ENCODE measurements around the gene TKFC. TPM values are rescaled to one million over a fixed set of nuclear protein-coding genes. Genes with fewer than 3 reads are reported as not detected.

TKFC gene
- total RNA-seq, 1 donor from 2014 or later, result 72.6 TPM

- H3K4me3 Mint-ChIP-seq, result no peak overlapping the region
- TF ChIP-seq, protein P1, sequence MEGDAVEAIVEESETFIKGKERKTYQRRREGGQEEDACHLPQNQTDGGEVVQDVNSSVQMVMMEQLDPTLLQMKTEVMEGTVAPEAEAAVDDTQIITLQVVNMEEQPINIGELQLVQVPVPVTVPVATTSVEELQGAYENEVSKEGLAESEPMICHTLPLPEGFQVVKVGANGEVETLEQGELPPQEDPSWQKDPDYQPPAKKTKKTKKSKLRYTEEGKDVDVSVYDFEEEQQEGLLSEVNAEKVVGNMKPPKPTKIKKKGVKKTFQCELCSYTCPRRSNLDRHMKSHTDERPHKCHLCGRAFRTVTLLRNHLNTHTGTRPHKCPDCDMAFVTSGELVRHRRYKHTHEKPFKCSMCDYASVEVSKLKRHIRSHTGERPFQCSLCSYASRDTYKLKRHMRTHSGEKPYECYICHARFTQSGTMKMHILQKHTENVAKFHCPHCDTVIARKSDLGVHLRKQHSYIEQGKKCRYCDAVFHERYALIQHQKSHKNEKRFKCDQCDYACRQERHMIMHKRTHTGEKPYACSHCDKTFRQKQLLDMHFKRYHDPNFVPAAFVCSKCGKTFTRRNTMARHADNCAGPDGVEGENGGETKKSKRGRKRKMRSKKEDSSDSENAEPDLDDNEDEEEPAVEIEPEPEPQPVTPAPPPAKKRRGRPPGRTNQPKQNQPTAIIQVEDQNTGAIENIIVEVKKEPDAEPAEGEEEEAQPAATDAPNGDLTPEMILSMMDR (conservative IDR thresholded peaks at IDR 0.05), result no peak
- H3K27me3 Mint-ChIP-seq, result no peaks in the 10 kb centered on the region
- no peaks in the 10 kb centered on the region for H3K9me3 Mint-ChIP-seq
- peaks cover 25% of the 10 kb centered on the region for H3K4me1 Mint-ChIP-seq (ENCODE audit: unreplicated experiment)
- peaks cover 8% of the 10 kb centered on the region for H3K36me3 Mint-ChIP-seq
- no peak overlapping the region for H3K27ac Mint-ChIP-seq
- no peak for DNase-seq (ENCODE audit: extremely low spot score, unreplicated experiment)
These were observed 25.5 kb downstream of the TKFC start for GRCh38 chr11:61358566-61358965.

DNA sequence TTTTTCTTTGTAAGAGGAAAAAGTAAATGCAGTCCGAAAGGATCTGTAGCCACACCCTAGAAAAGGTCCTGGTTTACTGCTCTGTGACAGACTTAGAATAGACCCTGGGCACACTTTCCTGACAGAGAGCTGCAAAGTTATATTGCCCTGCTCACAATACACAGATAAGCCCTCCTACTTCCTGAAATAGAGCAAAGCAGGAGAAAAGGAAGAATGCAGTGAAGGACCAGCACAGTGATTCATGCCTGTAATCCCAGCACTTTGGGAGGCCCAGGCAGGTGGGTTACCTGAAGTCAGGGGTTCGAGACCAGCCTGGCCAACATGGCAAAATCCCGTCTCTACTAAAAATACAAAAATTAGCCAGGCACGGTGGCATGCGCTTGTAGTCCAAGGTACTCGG lies 26.5 kb downstream of the TKFC start:
- H3K36me3 Mint-ChIP-seq, result peaks cover 7% of the 10 kb centered on the region
- H3K27me3 Mint-ChIP-seq, result no peaks in the 10 kb centered on the region
- peaks cover 28% of the 10 kb centered on the region for H3K4me1 Mint-ChIP-seq (ENCODE audit: unreplicated experiment)
- no peaks in the 10 kb centered on the region for H3K9me3 Mint-ChIP-seq
- H3K4me3 Mint-ChIP-seq, result peak overlapping the region; percentile 100
- TF ChIP-seq, protein P1 (conservative IDR thresholded peaks at IDR 0.05), result no peak
- no peak for DNase-seq (ENCODE audit: extremely low spot score, unreplicated experiment)
- H3K27ac Mint-ChIP-seq, result peak overlapping the region; percentile 41

- Mint-ChIP-seq H3K4me1 (ENCODE audit: unreplicated experiment) (peaks cover 28% of the 10 kb centered on the region), H3K27ac (peak overlapping the region; percentile 95), H3K36me3 (peaks cover 7% of the 10 kb centered on the region), H3K4me3 (peak overlapping the region; percentile 100), H3K27me3 (no peaks in the 10 kb centered on the region), H3K9me3 (no peaks in the 10 kb centered on the region)
- DNase-seq (ENCODE audit: extremely low spot score, unreplicated experiment), result no peak
- TF ChIP-seq, protein P1 (conservative IDR thresholded peaks at IDR 0.05), result no peak
These were observed 28.3 kb downstream of the TKFC start for GRCh38 chr11:61361237-61361740.

DNA sequence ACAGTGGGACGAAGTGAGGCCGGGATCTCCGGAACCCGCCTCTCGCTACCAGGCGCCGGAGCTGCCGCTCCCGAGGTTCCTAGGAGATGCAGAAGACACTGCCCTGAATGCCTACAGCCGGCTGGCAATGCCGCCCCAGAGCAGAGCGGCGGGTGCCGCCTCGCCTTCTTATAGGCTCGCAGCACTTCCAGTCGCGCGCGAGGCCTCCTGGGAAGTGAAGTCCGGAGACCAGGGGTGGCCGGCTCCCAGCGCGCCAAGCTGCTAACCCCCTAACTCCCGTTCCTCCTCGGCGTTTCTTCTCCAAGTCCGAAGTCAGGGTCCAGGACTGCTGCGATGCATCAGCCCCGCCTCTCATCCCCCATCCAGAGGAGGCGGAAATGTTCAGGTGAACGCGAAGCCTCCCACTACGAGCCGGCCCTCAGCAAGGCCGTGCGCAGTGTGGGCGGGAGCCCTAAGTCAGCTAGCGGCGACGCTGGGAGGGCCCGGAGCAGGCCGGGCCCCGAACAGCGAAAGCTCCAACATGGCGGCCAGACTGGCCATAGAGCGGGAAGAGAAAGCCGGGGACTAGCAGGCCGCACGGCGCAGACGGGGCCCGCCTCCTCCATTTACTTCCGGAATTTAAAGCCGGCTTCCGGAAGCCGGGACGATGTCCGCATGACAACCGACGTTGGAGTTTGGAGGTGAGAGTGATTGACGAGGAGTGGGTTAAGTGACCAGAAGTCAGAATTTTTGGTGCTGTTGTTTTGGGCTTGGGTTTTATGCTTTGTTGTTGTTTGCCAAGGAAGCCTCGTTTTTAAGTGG lies 28.9 kb downstream of the TKFC start, which contains the start of the genes CYB561A3 and TMEM138:
CYB561A3 (minus strand) TSS at position 142 of the 801 bp plus-strand sequence. CDS start 5,169 bp downstream, outside the sequence.
TMEM138 (plus strand) TSS at position 634 of the 801 bp plus-strand sequence. CDS start 2,017 bp downstream, outside the sequence.
- Mint-ChIP-seq H3K27me3 (no peaks in the 10 kb centered on the region), H3K4me1 (ENCODE audit: unreplicated experiment) (peaks cover 28% of the 10 kb centered on the region), H3K9me3 (no peaks in the 10 kb centered on the region), H3K4me3 (peak within 1 kb of the TSS; percentile 100), H3K27ac (peak within 1 kb of the TSS; percentile 95), H3K36me3 (peaks cover 7% of the 10 kb centered on the region)
- TF ChIP-seq, protein P1 (conservative IDR thresholded peaks at IDR 0.05), result no peak
- DNase-seq (ENCODE audit: extremely low spot score, unreplicated experiment), result peak; percentile 92

- peaks cover 7% of the 10 kb centered on the region for H3K36me3 Mint-ChIP-seq
- peaks cover 28% of the 10 kb centered on the region for H3K4me1 Mint-ChIP-seq (ENCODE audit: unreplicated experiment)
- peak overlapping the region; percentile 95 for H3K27ac Mint-ChIP-seq
- no peaks in the 10 kb centered on the region for H3K27me3 Mint-ChIP-seq
- TF ChIP-seq, protein P1 (conservative IDR thresholded peaks at IDR 0.05), result no peak
- H3K9me3 Mint-ChIP-seq, result no peaks in the 10 kb centered on the region
- peak overlapping the region; percentile 100 for H3K4me3 Mint-ChIP-seq
- DNase-seq (ENCODE audit: extremely low spot score, unreplicated experiment), result no peak
These were observed 29.5 kb downstream of the TKFC start for GRCh38 chr11:61362542-61362875.

Data from type B pancreatic cell (in vitro differentiated cells).